Stomach smooth muscle (tissue), 2 donors: ENCODE measurements around the gene OR2J2.
"Not testable (repeated sequence)": the region's sequence is repeated elsewhere in the genome, so short reads cannot be mapped to it uniquely, and the experiment has no call there.

ENCODE experiments used
- H3K27ac ChIP-seq: one replicate; pipeline ENCODE4 v1.7.0; 2013; ENCODE audit warnings: mild to moderate bottlenecking, low read length, inconsistent platforms
- H3K27me3 ChIP-seq, 2 donors: one replicate each; pipeline ENCODE4 v1.7.0; 2013; ENCODE audit warnings: low read length in 2 of 2; ENCODE audit not compliant: insufficient read depth in 2 of 2, control insufficient read depth in 1 of 2
- H3K36me3 ChIP-seq, 2 donors: one replicate each; pipeline ENCODE4 v1.7.0; 2013; ENCODE audit warnings: low read length in 2 of 2; ENCODE audit not compliant: control insufficient read depth in 2 of 2, insufficient read depth in 2 of 2
- H3K4me1 ChIP-seq: one replicate; pipeline ENCODE4 v1.7.0; 2013; ENCODE audit warnings: low read length; ENCODE audit not compliant: control insufficient read depth, insufficient read depth
- H3K4me3 ChIP-seq, 2 donors: one replicate each; pipeline ENCODE4 v1.7.0; 2013; ENCODE audit warnings: low read length in 2 of 2
- H3K9ac ChIP-seq, 2 donors: one replicate each; pipeline ENCODE4 v1.7.0; 2013; ENCODE audit warnings: low read length in 2 of 2, mild to moderate bottlenecking in 1 of 2
- H3K9me3 ChIP-seq, 2 donors: one replicate each; pipeline ENCODE4 v1.7.0; 2013; ENCODE audit warnings: low read length in 2 of 2; ENCODE audit not compliant: control insufficient read depth in 2 of 2
- donor health status: healthy.
- donor health status: Pancreatic carcinoma.

Gene OR2J2

DNA sequence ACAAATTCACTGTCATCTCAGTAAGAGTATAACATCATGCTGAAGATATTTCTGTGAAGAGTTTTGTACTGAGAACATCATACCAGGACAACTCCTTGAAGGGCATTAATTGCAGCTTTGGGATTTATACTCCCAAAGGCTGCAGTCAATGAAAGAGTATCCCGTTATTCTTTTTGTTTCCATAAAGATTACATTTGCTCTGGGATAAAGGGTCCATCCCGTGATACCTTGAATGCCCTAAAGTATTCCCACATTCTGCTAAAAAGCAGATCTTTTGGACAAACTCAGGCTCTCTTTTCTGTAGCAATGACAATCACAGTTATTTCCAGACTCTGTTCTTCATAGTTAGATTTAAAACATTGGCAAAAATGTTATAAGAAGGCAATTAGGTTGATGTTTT is at the start of gene OR2J2:
TSS of gene OR2J2 (plus strand) at position 301 of the 400 bp plus-strand sequence. CDS start 2,729 bp downstream, outside the sequence.
- H3K36me3 ChIP-seq, H3K4me3 ChIP-seq, H3K27ac ChIP-seq, H3K9ac ChIP-seq, H3K4me1 ChIP-seq, H3K27me3 ChIP-seq, H3K9me3 ChIP-seq: not testable (repeated sequence)

DNA sequence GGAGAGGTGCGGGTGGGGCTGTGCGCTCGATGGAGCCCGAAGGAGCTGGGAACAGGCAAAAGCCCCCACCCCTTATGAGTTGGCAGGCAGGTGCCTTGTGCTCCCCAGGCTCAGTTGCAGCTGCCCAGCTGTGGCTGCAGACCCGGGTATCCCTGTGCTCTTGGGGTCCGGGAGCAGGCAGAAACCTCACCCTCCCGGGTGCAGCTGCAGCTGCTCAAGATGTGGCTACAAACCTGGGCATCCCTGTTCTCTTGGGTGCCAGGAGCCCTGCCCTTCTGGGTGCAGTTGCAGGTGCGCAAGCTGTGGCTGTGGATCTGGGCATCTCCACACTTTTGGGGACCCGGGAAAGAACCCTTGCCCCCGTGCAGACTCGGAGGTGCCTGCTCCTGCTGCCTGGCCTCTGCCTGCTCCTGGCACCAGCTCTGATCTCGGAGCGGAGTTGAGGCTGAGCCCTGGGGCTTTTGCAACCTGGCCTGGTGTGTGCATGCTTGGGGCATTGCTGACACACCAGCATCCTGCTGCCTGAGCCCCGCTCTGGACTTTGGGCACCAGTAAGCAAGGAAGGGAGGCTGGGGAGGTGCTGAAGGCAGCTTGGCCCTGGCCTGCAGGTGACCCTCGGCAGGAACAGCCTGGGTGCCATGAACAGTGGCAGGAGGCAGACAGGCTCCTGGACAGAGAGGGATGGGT is 41.2 kb upstream of the OR2J2 start:
- Histone ChIP-seq H3K4me1 (no peaks in the 10 kb centered on the region), H3K36me3 (no peaks in the 10 kb centered on the region), H3K9ac (no peak overlapping the region), H3K4me3 (no peak overlapping the region), H3K9me3 (no peaks in the 10 kb centered on the region), H3K27ac (no peak overlapping the region), H3K27me3 (peaks cover 0 to 4% of the 10 kb centered on the region in 2 donors)

GRCh38 chr6:29130644-29131043 is 40.1 kb upstream of the OR2J2 start:
- Histone ChIP-seq H3K9me3 (no peaks in the 10 kb centered on the region), H3K27me3 (peaks cover 0 to 4% of the 10 kb centered on the region in 2 donors), H3K9ac (no peak overlapping the region), H3K27ac (no peak overlapping the region), H3K36me3 (no peaks in the 10 kb centered on the region), H3K4me1 (no peaks in the 10 kb centered on the region), H3K4me3 (no peak overlapping the region)

GRCh38 chr6:29131691-29132090 is 39.0 kb upstream of the OR2J2 start:
- no peak overlapping the region for H3K9ac ChIP-seq
- H3K36me3 ChIP-seq: no peaks in the 10 kb centered on the region
- H3K27me3 ChIP-seq: peaks cover 0 to 4% of the 10 kb centered on the region in 2 donors
- H3K4me1 ChIP-seq: no peaks in the 10 kb centered on the region
- no peaks in the 10 kb centered on the region for H3K9me3 ChIP-seq
- H3K4me3 ChIP-seq: no peak overlapping the region
- H3K27ac ChIP-seq: no peak overlapping the region

DNA sequence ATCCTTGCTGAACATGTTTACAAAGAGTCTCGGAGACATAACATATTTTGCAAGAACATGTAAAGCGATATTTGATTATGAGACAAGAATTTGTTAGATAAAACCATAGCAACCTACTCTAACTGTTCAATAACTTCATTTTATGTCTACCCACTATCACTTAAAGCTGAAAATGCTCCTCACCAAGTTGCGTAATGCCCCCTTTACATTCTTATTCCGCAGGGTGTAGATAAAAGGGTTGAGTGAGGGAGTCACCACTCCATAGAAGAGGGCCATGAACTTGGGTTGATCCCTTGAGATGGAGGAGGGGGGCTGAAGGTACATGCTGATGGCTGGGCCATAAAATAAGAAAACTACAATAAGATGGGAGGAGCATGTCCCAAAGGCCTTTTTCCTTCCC is 33.0 kb upstream of the OR2J2 start:
- Histone ChIP-seq H3K4me3 (no peak overlapping the region), H3K27ac (no peak overlapping the region), H3K9ac (no peak overlapping the region), H3K27me3 (no peaks in the 10 kb centered on the region), H3K36me3 (no peaks in the 10 kb centered on the region), H3K9me3 (no peaks in the 10 kb centered on the region), H3K4me1 (no peaks in the 10 kb centered on the region)

GRCh38 chr6:29141606-29142005 is 29.1 kb upstream of the OR2J2 start:
- Histone ChIP-seq H3K9ac (no peak overlapping the region), H3K27ac (no peak overlapping the region), H3K4me1 (no peaks in the 10 kb centered on the region), H3K36me3 (no peaks in the 10 kb centered on the region), H3K27me3 (no peaks in the 10 kb centered on the region), H3K4me3 (no peak overlapping the region), H3K9me3 (no peaks in the 10 kb centered on the region)

- Histone ChIP-seq H3K9me3 (no peaks in the 10 kb centered on the region), H3K27ac (no peak overlapping the region), H3K4me3 (no peak overlapping the region), H3K4me1 (no peaks in the 10 kb centered on the region), H3K36me3 (no peaks in the 10 kb centered on the region), H3K27me3 (no peaks in the 10 kb centered on the region), H3K9ac (no peak overlapping the region)
These were observed 28.4 kb upstream of the OR2J2 start for GRCh38 chr6:29142309-29142708.

DNA sequence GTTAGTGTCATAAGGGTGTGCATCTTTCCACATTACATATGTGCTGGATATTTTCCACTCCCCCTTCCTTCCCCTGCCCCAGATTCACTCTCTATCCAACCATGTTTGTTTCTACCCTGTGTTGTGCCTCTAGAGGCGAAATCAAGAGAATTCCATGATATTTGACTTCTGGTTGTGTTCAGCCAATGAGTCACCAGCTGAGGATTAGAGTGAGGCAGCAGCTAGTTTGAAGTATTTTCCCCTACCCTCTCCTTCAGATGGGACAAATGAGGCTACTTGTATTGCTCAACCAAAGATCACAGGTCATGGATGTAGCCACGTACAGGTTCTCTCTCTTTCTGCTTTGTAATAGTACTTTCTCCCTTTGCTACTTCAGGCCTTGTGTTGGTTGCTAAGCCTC is 24.5 kb upstream of the OR2J2 start:
- no peak overlapping the region for H3K4me3 ChIP-seq
- no peaks in the 10 kb centered on the region for H3K9me3 ChIP-seq
- no peak overlapping the region for H3K27ac ChIP-seq
- H3K36me3 ChIP-seq: no peaks in the 10 kb centered on the region
- H3K9ac ChIP-seq: no peak overlapping the region
- H3K27me3 ChIP-seq: no peaks in the 10 kb centered on the region
- no peaks in the 10 kb centered on the region for H3K4me1 ChIP-seq

GRCh38 chr6:29147074-29147473 is 23.6 kb upstream of the OR2J2 start:
- Histone ChIP-seq H3K4me1 (no peaks in the 10 kb centered on the region), H3K4me3 (no peak overlapping the region), H3K9ac (no peak overlapping the region), H3K36me3 (no peaks in the 10 kb centered on the region), H3K27ac (no peak overlapping the region), H3K27me3 (no peaks in the 10 kb centered on the region), H3K9me3 (no peaks in the 10 kb centered on the region)

- not testable (repeated sequence) for H3K9me3 ChIP-seq, H3K4me3 ChIP-seq, H3K9ac ChIP-seq, H3K27ac ChIP-seq, H3K27me3 ChIP-seq, H3K4me1 ChIP-seq, H3K36me3 ChIP-seq
These were observed 21.3 kb upstream of the OR2J2 start for GRCh38 chr6:29149444-29149843.

- H3K9ac ChIP-seq: no peak overlapping the region
- H3K4me3 ChIP-seq: no peak overlapping the region
- no peaks in the 10 kb centered on the region for H3K4me1 ChIP-seq
- no peaks in the 10 kb centered on the region for H3K27me3 ChIP-seq
- no peak overlapping the region for H3K27ac ChIP-seq
- H3K36me3 ChIP-seq: no peaks in the 10 kb centered on the region
- no peaks in the 10 kb centered on the region for H3K9me3 ChIP-seq
These were observed 17.6 kb upstream of the OR2J2 start for GRCh38 chr6:29153083-29153482.
